HCT116 (cell line): Measurements from ENCODE around the gene UGT1A6. TPM values are rescaled to one million over a fixed set of nuclear protein-coding genes. Genes with fewer than 3 reads are reported as not detected.

ENCODE experiments used
- ATAC-seq: fragments of 200-7000 bp; cut with Tn5 transposase; 2 replicates; pipeline ENCODE4 v1.9.1; 2020; ENCODE audit warnings: mild to moderate bottlenecking, moderate library complexity
- BruUV-seq: library from RNA; stranded (reverse); fragments of 400-500 nt; replicated peaks from 2 replicates; lab custom pipeline; 2021; lab: Mats Ljungman, UMichigan
- CTCF ChIA-PET: fragments of 300-600 bp; sonication (Branson Sonifier 250); formaldehyde crosslinking; loops from one replicate; lab custom pipeline; 2021; ENCODE audit warnings: antibody characterized with exemption; lab: Charles Lee
- POLR2A ChIA-PET: fragments of 300-600, 350-600 bp; sonication (Branson Sonifier 250); formaldehyde crosslinking; loops from one replicate; lab custom pipeline; 2021; ENCODE audit warnings: antibody characterized with exemption; lab: Charles Lee
- RAD21 ChIA-PET, 2 experiments: fragments of 300-600 bp; sonication (Branson Sonifier 250); formaldehyde crosslinking; loops; one replicate each; lab custom pipeline; 2023; ENCODE audit warnings: low total read pairs in 2 of 2; ENCODE audit not compliant: uncharacterized antibody in 2 of 2, unreplicated experiment in 2 of 2, low non-redundant PET in 1 of 2; lab: Charles Lee
- DNase-seq: peaks from one replicate; pipeline ENCODE4 v3.0.0-alpha.2; 2010; ENCODE audit warnings: low read depth, low spot score
- H2AFZ ChIP-seq: fragments of 200-600 bp; shearing (Covaris generic), sonication (generic); 2 replicates; pipeline ENCODE4 v1.6.1; 2017; ENCODE audit warnings: low read depth, mixed run types, mixed read lengths, antibody characterized with exemption, low read length; ENCODE audit not compliant: poor library complexity, severe bottlenecking
- H3K27ac ChIP-seq: 2 replicates; pipeline ENCODE4 v1.5.1; 2012; ENCODE audit warnings: low read depth, low read length
- H3K27me3 ChIP-seq: fragments of 200-600 bp; sonication (generic); 2 replicates; pipeline ENCODE4 v1.6.1; 2016; ENCODE audit warnings: mixed run types, low read length, mixed read lengths; ENCODE audit not compliant: insufficient read depth
- H3K36me3 ChIP-seq, 2 experiments: fragments of 200-500 bp in 1 of 2; fragments of 200-600 bp in 1 of 2; sonication (Bioruptor generic) in 1 of 2; sonication (generic) in 1 of 2; 2 replicates each; pipeline versions ENCODE4 v1.5.1 to v1.6.1; 2014 to 2016; ENCODE audit warnings: low read length in 2 of 2, inconsistent platforms in 1 of 2, mixed read lengths in 1 of 2, mixed run types in 1 of 2; ENCODE audit not compliant: insufficient read depth in 2 of 2, control insufficient read depth in 1 of 2
- H3K4me1 ChIP-seq, 2 experiments: fragments of 200-600 bp in 1 of 2; sonication (generic) in 1 of 2; 2 replicates each; pipeline versions ENCODE4 v1.5.1 to v1.6.1; 2012 to 2017; ENCODE audit warnings: low read length in 2 of 2, inconsistent platforms in 1 of 2, mild to moderate bottlenecking in 1 of 2, mixed read lengths in 1 of 2, mixed run types in 1 of 2, moderate library complexity in 1 of 2; ENCODE audit not compliant: insufficient read depth in 2 of 2, control insufficient read depth in 1 of 2
- H3K4me2 ChIP-seq: fragments of 200-600 bp; sonication (generic); 2 replicates; pipeline ENCODE4 v1.6.1; 2017; ENCODE audit warnings: mixed run types, low read length, mixed read lengths
- H3K4me3 ChIP-seq, 2 experiments: fragments of 200-600 bp in 1 of 2; sonication (generic) in 1 of 2; replicated peaks in 1 of 2; 2 replicates each; pipeline ENCODE4 v1.5.1; 2011 to 2016; ENCODE audit warnings: low read length in 2 of 2, control low read depth in 1 of 2, low read depth in 1 of 2, mild to moderate bottlenecking in 1 of 2, mixed read lengths in 1 of 2, mixed run types in 1 of 2
- H3K79me2 ChIP-seq: fragments of 200-600 bp; sonication (generic); 2 replicates; pipeline ENCODE4 v1.6.1; 2017; ENCODE audit warnings: mild to moderate bottlenecking, mixed run types, low read length, moderate library complexity, mixed read lengths; ENCODE audit not compliant: insufficient read depth
- H3K9ac ChIP-seq: fragments of 200-600 bp; sonication (generic); 2 replicates; pipeline ENCODE4 v1.6.1; 2016; ENCODE audit warnings: low read length, mixed read lengths
- H3K9me2 ChIP-seq: fragments of 200-600 bp; sonication (generic), shearing (Covaris generic); 2 replicates; pipeline ENCODE4 v1.6.1; 2017; ENCODE audit warnings: mixed run types, mild to moderate bottlenecking, moderate library complexity; ENCODE audit not compliant: insufficient read depth
- H3K9me3 ChIP-seq, 2 experiments: fragments of 200-500 bp in 1 of 2; fragments of 200-600 bp in 1 of 2; sonication (Bioruptor generic) in 1 of 2; sonication (generic) in 1 of 2; 2 replicates each; pipeline ENCODE4 v1.6.1; 2014 to 2017; ENCODE audit warnings: low read length in 2 of 2, mixed read lengths in 2 of 2, inconsistent platforms in 1 of 2, low read depth in 1 of 2, mild to moderate bottlenecking in 1 of 2, mixed run types in 1 of 2, moderate library complexity in 1 of 2; ENCODE audit not compliant: control insufficient read depth in 1 of 2, insufficient read depth in 1 of 2
- H4K20me1 ChIP-seq: fragments of 200-600 bp; sonication (generic), shearing (Covaris generic); 2 replicates; pipeline ENCODE4 v1.6.1; 2017; ENCODE audit warnings: mixed run types, mild to moderate bottlenecking, moderate library complexity; ENCODE audit not compliant: insufficient read depth
- ATF3 ChIP-seq: IDR thresholded peaks from 2 replicates; pipeline ENCODE4 v1.6.1; 2012
- CBX3 ChIP-seq: IDR thresholded peaks from 2 replicates; pipeline ENCODE4 v1.6.1; 2012; ENCODE audit warnings: low read depth
- CEBPB ChIP-seq: IDR thresholded peaks from 2 replicates; pipeline ENCODE4 v1.6.1; 2012; ENCODE audit warnings: low read depth
- ELF1 ChIP-seq: IDR thresholded peaks from 2 replicates; pipeline ENCODE4 v1.6.1; 2012; ENCODE audit warnings: low read depth, borderline replicate concordance
- EZH2 ChIP-seq: fragments of 200-600 bp; sonication (generic); IDR thresholded peaks from 2 replicates; pipeline ENCODE4 v1.6.1; 2017; ENCODE audit warnings: antibody characterized with exemption, mixed run types
- EZH2phosphoT487 ChIP-seq: fragments of 200-600 bp; IDR thresholded peaks from 2 replicates; pipeline ENCODE4 v1.6.1; 2018; ENCODE audit warnings: antibody characterized with exemption, borderline replicate concordance
- FOSL1 ChIP-seq: IDR thresholded peaks from 2 replicates; pipeline ENCODE4 v1.6.1; 2012; ENCODE audit warnings: low read depth
- JUND ChIP-seq: IDR thresholded peaks from 2 replicates; pipeline ENCODE4 v1.6.1; 2012
- POLR2A ChIP-seq: IDR thresholded peaks from 2 replicates; pipeline ENCODE4 v1.7.0; 2011; ENCODE audit warnings: borderline replicate concordance; ENCODE audit not compliant: insufficient read depth, insufficient read length; ENCODE audit errors: extremely low read depth
- RAD21 ChIP-seq: IDR thresholded peaks from 2 replicates; pipeline ENCODE4 v1.6.1; 2012; ENCODE audit warnings: low read depth, mild to moderate bottlenecking
- REST ChIP-seq: IDR thresholded peaks from 2 replicates; pipeline ENCODE4 v1.6.1; 2012; ENCODE audit warnings: low read depth
- SIN3A ChIP-seq: IDR thresholded peaks from 2 replicates; pipeline ENCODE4 v1.6.1; 2012; ENCODE audit warnings: low read depth
- TCF7L2 ChIP-seq: IDR thresholded peaks from 2 replicates; pipeline ENCODE4 v1.7.0; 2011; ENCODE audit warnings: borderline replicate concordance, inconsistent platforms; ENCODE audit not compliant: insufficient read depth, insufficient read length; ENCODE audit errors: extremely low read depth
- ZBTB33 ChIP-seq: IDR thresholded peaks from 2 replicates; pipeline ENCODE4 v1.6.1; 2011; ENCODE audit warnings: mild to moderate bottlenecking, low read length, moderate library complexity; ENCODE audit not compliant: insufficient replicate concordance; ENCODE audit errors: extremely low read depth
- ZFX ChIP-seq: fragments of 450-650 bp; IDR thresholded peaks from 2 replicates; pipeline ENCODE4 v1.6.1; 2017
- intact Hi-C: fragments of 100-400 bp; cut with micrococcal nuclease; formaldehyde crosslinking; loops from 2 replicates; pipeline ENCODE4 v1.10.0; 2022
- total RNA-seq: library from RNA; stranded (reverse); gene quantifications from one replicate; pipeline ENCODE4 v1.2.1, GENCODE V29; 2021; ENCODE audit not compliant: unreplicated experiment

Gene UGT1A6
- total RNA-seq, 1 experiment from 2014 or later, result not detected

- TF ChIP-seq ATF3, result no peak
- no peak for TF ChIP-seq FOSL1
These were observed 123.6 kb downstream of the UGT1A6 start (continued) for GRCh38 chr2:233816334-233816733.

GRCh38 chr2:233816771-233817170 lies 124.1 kb downstream of the UGT1A6 start:
- no peaks in the 10 kb centered on the region for H3K9me2 ChIP-seq
- DNase-seq (no peak), ATAC-seq (no peak)
- H2AFZ ChIP-seq, result no peak overlapping the region
- H3K4me1 ChIP-seq, result no peaks in the 10 kb centered on the region
- H3K4me3 ChIP-seq, result no peak overlapping the region
- POLR2A ChIA-PET, result no interaction called here
- CTCF ChIA-PET, result no interaction called here
- H3K36me3 ChIP-seq, result no peaks in the 10 kb centered on the region
- no peak overlapping the region for H3K4me2 ChIP-seq
- no peak overlapping the region for H3K27ac ChIP-seq
- H3K79me2 ChIP-seq, result no peaks in the 10 kb centered on the region
- H3K27me3 ChIP-seq, result no peaks in the 10 kb centered on the region
- no peaks in the 10 kb centered on the region for H3K9me3 ChIP-seq
- H4K20me1 ChIP-seq, result no peaks in the 10 kb centered on the region
- intact Hi-C loops, result no loop called here
- TF ChIP-seq POLR2A (no peak), TCF7L2 (no peak), ELF1 (no peak), SIN3A (no peak), ZBTB33 (no peak), EZH2 (no peak), REST (no peak), ZFX (no peak), CBX3 (no peak), CEBPB (no peak), JUND (no peak), EZH2phosphoT487 (no peak), RAD21 (no peak)
- TF ChIP-seq, all 23 proteins: peak for 0
- RAD21 ChIA-PET, result no interaction called here
- no peak overlapping the region for H3K9ac ChIP-seq
- no TSS peak for BruUV-seq
